Right cardiac atrium (tissue), 5 donors: ENCODE data around the gene TMEM121. TPM values are rescaled to one million over a fixed set of nuclear protein-coding genes. Genes with fewer than 3 reads are reported as not detected.

Experiments
- ATAC-seq, 2 donors: fragments of 200-7000 bp; cut with Tn5 transposase; one replicate each; pipeline versions ENCODE4 v1.8.0 to v1.9.1; 2020; ENCODE audit warnings: moderate library complexity in 2 of 2, mild to moderate bottlenecking in 1 of 2
- DNase-seq, 3 donors: peaks; one replicate each; pipeline ENCODE4 v3.0.0-alpha.2; 2020
- H3K27ac ChIP-seq: one replicate; pipeline ENCODE4 v1.5.1; 2013; ENCODE audit warnings: mild to moderate bottlenecking, low read length, control low read depth, moderate library complexity
- H3K27me3 ChIP-seq: one replicate; pipeline ENCODE4 v1.6.1; 2013; ENCODE audit not compliant: control insufficient read depth, insufficient read depth
- H3K4me1 ChIP-seq: one replicate; pipeline ENCODE4 v1.6.1; 2013; ENCODE audit warnings: low read length; ENCODE audit not compliant: control insufficient read depth, insufficient read depth
- H3K4me3 ChIP-seq: one replicate; pipeline ENCODE4 v1.5.1; 2013; ENCODE audit warnings: low read length, control low read depth
- H3K9me3 ChIP-seq: one replicate; pipeline ENCODE4 v1.6.1; 2013; ENCODE audit warnings: low read length; ENCODE audit not compliant: control insufficient read depth
- WGBS: extraction: QIAGEN DNeasy Blood & Tissue Kit; methylation state at CpG from one replicate; pipeline ENCODE4 v1.1.7; 2013; 5-methylcytosine and 5-hydroxymethylcytosine counted together
- intact Hi-C, 4 donors: fragments of 100-400 bp; cut with DNase I; formaldehyde crosslinking; loops; one replicate each; pipeline versions ENCODE4 v1.11.0 to v1.14.0; 2022 to 2023
- polyA plus RNA-seq: library from polyadenylated mRNA; stranded (reverse); fragments of 200-250 nt; gene quantifications from one replicate; pipeline ENCODE4 v1.2.3, GENCODE V29; 2013
- total RNA-seq, 4 donors: library from RNA; stranded (reverse); fragmentation: NEBNext Ultra II Directional; extraction: Animal tissue kit (Norgen Biotek cat#: 25700); gene quantifications; one replicate each; pipeline ENCODE4 v1.2.1, GENCODE V29; 2021
- donor health status: healthy with polysubstance abuse.
- donor health status: DM: no; HTN: yes; CAD: no.
- donor health status: DM: no; HTN: no; CAD: no.
- donor health status: DM: no; HTN: yes; CAD: no; lungs with severe emphysema.
- donor health status: DM: yes; HTN: yes; CAD: no.

TMEM121 gene
- total and polyA plus RNA-seq, 5 donors = 2.3 to 4.4 (median 3.5) TPM

DNA sequence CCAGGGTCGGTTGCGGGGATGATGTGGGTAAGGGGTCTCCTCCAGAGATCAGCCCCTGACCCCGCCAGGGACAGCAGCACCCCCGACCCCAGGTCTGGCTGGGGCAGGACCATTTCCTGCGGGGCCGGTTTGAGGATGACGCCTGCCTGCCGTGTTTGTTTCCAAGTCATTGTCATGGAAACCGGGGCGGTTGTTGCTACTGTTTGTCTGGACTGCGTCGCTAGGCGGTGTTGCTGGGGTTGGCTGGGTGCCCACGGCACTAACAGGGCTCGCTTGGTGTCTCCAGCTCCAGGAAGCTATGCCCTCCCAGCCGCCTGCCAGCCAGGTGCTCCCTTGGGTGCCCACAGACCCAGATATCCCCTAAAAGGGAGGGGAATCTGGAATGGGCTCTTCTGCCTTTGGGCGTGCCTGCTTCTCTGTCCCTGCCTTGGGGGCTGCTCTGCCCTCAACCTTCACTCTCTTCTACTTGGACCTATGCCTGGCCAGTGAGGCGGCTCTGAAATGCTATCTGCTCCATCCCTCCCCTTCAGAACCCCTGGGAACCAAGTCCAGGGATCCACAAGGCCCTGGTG lies 44.4 kb upstream of the TMEM121 start:
- WGBS = 2% methylated on average over 18 of the region's 18 CpGs
- intact Hi-C loops = loop anchor here in 2 of 4 donors (10.0 kb wide), 2 partner anchors 107 to 277 kb away; no protein-coding TSS in a partner anchor
- Histone ChIP-seq H3K4me3 (peak overlapping the region; percentile 5), H3K27ac (peak overlapping the region; percentile 84), H3K27me3 (no peaks in the 10 kb centered on the region), H3K4me1 (peaks cover 22% of the 10 kb centered on the region), H3K9me3 (no peaks in the 10 kb centered on the region)
- DNase-seq (peak; percentile 97 to 98 (median 98)), ATAC-seq (peak; percentile 43 to 61)

DNA sequence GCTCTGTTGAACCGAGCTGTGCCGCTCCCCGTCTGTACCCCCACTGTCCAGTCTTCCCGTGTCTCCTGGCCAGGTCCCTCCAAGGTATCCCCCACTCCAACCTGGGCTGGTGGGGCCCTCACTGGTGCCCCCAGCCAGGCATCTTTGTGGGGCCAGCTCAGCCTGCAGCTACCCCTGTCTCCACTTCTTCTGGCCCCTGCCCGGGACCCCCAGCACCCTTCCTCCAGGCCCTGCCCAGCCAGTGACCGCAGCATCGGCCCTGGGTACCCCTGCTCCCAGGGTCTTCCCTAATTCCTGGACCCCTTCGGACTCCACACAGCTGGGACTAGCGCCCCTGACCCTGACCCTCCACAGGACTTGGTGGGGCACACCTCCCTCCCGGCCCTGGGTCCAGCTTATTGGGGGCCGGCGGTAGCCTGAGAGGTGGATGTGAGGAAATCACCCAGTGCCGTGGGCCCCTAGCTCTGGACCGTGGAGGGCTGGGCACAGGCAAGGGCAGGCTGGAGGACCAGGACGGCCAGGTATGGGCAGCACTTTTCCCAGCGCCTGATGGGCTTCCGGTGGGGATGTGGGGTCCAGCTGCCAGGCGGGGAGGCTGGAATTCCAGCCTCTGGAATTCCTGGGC lies 43.8 kb upstream of the TMEM121 start:
- Histone ChIP-seq H3K4me3 (no peak overlapping the region), H3K27me3 (no peaks in the 10 kb centered on the region), H3K27ac (peak overlapping the region; percentile 84), H3K4me1 (peaks cover 22% of the 10 kb centered on the region), H3K9me3 (no peaks in the 10 kb centered on the region)
- DNase-seq (peak in 2 of 3 donors; percentile 42 to 69), ATAC-seq (no peak)
- 58% methylated on average over 18 of the region's 18 CpGs for WGBS
- intact Hi-C loops = loop anchor here in 2 of 4 donors (10.0 kb wide), 2 partner anchors 108 to 278 kb away; no protein-coding TSS in a partner anchor

DNA sequence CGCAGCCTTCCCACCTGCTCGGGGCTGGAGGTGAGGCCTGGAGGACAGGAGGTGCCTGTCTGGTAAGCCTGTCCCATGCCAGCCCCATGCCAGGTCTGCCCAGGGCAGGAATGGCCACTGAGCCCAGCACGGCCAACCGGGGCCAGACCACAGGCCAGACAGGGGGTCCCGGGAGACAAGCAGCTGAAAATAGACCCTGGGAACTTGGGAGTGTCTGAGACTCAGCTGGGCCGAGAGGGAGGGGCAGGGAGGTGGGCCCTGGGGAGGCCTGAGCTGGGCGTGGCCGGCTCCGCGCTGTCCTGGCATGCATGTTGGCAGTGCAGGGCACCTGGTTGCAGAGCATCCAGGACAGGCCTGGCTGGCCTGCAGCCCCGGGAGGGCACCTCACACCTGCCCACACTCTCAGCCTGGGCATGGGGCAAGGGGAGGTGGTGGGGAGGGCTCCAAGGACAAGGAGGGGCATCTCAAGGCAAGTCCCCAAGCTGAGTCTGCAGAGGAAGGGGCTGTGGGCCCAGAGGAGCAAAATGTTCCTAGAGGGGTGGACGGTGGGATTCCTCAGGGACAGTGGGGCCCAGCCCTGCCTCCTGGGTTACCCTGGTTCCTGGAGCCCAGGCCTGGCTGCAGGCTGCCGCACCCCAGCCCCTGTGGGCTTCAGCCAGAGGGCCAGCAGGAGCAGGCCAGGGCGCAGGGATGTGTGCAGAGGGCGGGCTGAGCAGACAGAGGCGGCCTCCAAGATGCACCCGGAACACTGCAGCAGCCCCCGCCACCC lies 42.9 kb upstream of the TMEM121 start:
- ATAC-seq (no peak), DNase-seq (peak; percentile 44 to 83 (median 69))
- peaks cover 22% of the 10 kb centered on the region for H3K4me1 ChIP-seq
- H3K4me3 ChIP-seq = no peak overlapping the region
- H3K9me3 ChIP-seq = no peaks in the 10 kb centered on the region
- no peaks in the 10 kb centered on the region for H3K27me3 ChIP-seq
- intact Hi-C loops = loop anchor here in 2 of 4 donors (10.0 kb wide), 2 partner anchors 109 to 279 kb away; no protein-coding TSS in a partner anchor
- WGBS = 52% methylated on average over 18 of the region's 18 CpGs
- H3K27ac ChIP-seq = peak overlapping the region; percentile 84

DNA sequence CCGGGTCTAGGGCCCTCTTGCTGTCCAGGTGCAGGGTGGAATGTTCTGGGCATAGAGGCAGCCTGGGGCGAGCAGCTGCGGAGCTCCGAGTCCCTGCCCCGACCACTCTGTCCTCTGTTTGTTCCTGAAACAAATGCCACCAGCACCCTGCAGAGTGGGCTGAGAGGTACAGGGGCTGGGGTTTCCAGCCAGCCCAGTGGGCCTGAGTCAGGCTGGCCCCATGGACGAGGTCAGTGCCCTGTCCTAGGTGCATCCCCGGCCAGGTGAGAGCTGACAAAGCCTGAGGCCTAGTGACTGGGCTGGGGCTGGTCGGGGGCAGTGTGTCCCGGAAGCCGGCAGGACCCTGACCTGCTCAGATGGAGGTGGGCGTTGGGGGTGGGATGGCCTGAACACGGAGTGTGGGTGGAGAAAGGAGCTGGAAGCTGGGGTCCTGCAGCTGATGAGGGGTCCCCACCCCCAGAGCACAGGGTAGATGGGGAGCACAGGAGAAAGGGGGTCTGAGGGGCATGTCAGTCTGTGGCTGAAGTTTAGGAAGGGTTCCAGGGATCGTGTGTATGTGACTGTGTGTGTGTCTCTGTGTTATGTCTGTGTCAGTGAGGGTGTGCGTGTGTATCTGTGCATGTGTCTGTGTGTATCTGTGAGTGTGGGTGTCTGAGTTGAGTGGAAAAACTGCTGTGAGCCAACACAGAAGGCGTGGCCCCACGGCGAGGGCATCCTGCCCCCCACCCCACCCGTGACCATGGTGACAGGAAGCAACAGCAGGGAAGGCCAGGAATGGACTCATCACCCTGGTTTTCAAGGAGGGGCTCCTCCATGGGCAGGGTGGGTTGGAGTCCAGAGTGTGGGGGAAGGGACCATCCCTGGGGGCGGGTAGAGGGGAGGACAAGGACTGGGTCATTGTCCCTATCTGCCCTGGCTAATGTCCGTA lies 42.0 kb upstream of the TMEM121 start:
- Histone ChIP-seq H3K4me3 (no peak overlapping the region), H3K27ac (peak overlapping the region; percentile 53), H3K4me1 (peaks cover 22% of the 10 kb centered on the region), H3K9me3 (no peaks in the 10 kb centered on the region), H3K27me3 (no peaks in the 10 kb centered on the region)
- DNase-seq (peak; percentile 84 to 89 (median 89)), ATAC-seq (peak in 1 of 2 donors; percentile 2)
- 44% methylated on average over 20 of the region's 20 CpGs for WGBS
- intact Hi-C loops = loop anchor here in 2 of 4 donors (10.0 kb wide), 2 partner anchors 110 to 280 kb away; no protein-coding TSS in a partner anchor

DNA sequence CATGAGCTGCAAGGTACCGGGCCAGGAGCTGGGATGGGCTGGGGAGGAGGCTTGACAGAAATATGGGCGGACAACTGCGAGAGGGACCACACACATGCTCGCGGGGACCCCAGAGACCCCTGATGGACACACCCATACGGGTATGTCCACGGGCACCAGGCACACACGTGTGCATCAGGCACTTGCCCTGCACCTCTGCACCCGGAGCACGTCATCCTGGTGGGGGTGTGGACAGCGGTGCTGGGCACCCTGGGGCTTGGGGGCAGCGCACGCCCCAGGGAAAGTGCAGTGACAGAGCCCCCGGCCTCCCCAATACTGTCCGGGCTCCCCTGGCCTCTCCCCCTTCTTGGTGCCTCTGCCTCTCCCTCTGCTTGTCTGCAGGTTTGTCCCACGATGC lies 41.4 kb upstream of the TMEM121 start:
- 69% methylated on average over 16 of the region's 16 CpGs for WGBS
- intact Hi-C loops = loop anchor here (5.0 to 10.0 kb wide), 5 partner anchors 38 to 280 kb away; partner anchors contain the start of gene MTA1 (in 1 of the 4)
- H3K9me3 ChIP-seq = no peaks in the 10 kb centered on the region
- no peak overlapping the region for H3K4me3 ChIP-seq
- H3K27me3 ChIP-seq = no peaks in the 10 kb centered on the region
- peaks cover 22% of the 10 kb centered on the region for H3K4me1 ChIP-seq
- DNase-seq = no peak
- peak overlapping the region; percentile 58 for H3K27ac ChIP-seq
- ATAC-seq = no peak

DNA sequence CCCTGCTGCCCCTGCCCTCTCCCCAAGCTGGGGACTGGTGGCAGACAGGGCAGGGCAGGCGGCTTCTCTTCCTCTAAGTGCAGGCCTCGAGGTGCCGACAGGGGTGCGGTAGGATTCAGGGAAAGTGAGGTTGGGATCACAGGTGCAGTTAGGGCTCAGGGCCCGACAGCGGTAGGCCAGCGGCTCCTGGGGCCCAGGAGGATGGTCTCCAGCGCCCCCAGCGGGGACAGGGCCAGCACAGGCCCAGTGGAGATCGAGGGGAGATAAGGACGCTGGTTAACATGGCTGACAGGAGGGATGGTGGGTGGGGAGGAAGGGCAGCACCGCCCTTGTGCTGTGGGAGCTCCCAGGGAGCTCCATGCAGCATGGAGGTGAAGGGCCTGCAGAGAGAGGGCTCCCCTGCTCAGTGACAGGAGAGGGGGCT lies 40.6 kb upstream of the TMEM121 start:
- ATAC-seq = no peak
- intact Hi-C loops = loop anchor here (5.0 to 10.0 kb wide), 5 partner anchors 38 to 281 kb away; partner anchors contain the start of gene MTA1 (in 1 of the 4)
- Histone ChIP-seq H3K4me1 (peaks cover 22% of the 10 kb centered on the region), H3K4me3 (no peak overlapping the region), H3K27me3 (no peaks in the 10 kb centered on the region), H3K9me3 (no peaks in the 10 kb centered on the region), H3K27ac (peak overlapping the region; percentile 58)
- WGBS = 38% methylated on average over 12 of the region's 12 CpGs
- DNase-seq = peak; percentile 45 to 85 (median 76)

DNA sequence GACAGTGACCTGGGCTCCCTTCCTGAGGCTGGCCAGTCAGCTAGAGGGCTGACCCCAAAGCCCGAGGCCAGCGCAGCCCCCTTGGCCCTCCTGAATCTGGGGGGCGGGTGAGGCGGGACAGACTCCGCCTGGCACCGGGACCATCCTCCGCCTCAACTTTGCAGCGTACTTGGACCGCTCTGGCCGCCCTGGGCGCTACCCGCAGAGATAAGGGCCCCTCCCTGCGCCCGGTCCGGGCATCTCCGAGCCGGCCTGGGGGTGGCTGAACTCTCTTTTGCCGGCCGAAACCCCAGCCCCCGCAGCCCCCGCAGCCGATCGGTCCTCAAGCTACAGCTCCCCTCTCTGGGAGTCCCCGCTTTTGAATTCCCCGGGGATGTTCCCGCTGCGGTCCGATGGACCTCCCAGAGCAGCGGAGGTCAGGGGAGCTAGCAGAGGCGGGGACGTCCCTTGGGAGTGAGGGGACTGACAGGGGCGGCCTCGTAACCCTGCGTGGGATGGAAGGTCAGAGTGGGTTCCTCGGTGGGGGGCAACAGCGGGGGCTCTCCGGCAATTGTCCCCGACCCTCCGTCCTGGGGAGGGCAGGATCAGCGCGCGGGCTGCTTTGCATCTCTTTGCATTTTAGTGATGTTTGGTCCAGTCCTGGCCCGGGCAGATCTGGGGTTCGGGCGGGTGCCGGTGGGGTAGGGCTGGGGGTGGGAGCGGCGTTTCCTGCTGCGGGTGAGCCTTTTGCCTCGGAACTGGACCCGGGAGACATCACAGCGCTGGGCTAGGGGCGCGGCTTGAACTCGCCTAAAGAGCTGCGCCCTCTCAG lies 40.0 kb upstream of the TMEM121 start, which contains the start of gene CRIP1:
Gene CRIP1, plus strand, starts transcription at position 724 of the 811 bp plus-strand sequence. CDS start 374 bp downstream, outside the sequence.
- Histone ChIP-seq H3K27ac (peak within 1 kb of the TSS; percentile 58), H3K27me3 (no peaks in the 10 kb centered on the region), H3K4me3 (peak within 1 kb of the TSS; percentile 45), H3K4me1 (peaks cover 22% of the 10 kb centered on the region), H3K9me3 (no peaks in the 10 kb centered on the region)
- peak; percentile 53 to 83 (median 78) for DNase-seq
- intact Hi-C loops = loop anchor here (5.0 to 10.0 kb wide), 5 partner anchors 39 to 282 kb away; partner anchors contain the start of gene MTA1 (in 1 of the 4)
- 6% methylated on average over 56 of the region's 56 CpGs for WGBS
- no peak for ATAC-seq

DNA sequence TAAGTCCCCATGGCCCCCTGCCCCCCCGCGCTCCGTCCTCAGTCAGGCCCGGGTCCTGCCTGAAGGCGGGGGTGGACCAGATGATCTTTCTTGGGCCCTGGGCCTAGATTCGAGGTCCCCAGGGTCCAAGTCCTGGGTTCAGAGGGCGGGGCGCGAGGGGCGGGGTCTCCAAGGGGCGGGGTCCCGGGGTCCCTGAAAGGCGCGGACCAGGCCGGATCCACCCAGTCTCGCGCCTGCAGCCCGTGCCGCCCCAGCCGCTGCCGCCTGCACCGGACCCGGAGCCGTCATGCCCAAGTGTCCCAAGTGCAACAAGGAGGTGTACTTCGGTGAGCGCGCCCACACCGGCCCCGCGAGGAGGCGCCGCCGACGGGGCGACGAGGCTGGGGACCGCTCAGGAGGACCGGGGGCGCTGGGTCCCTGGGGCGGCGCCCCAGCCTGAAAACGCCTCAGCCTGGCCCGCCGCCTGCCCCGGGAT lies 39.4 kb upstream of the TMEM121 start:
- 1% methylated on average over 45 of the region's 45 CpGs for WGBS
- ATAC-seq = no peak
- no peaks in the 10 kb centered on the region for H3K27me3 ChIP-seq
- intact Hi-C loops = loop anchor here (5.0 to 10.0 kb wide), 5 partner anchors 40 to 282 kb away; partner anchors contain the start of gene MTA1 (in 1 of the 4)
- peak; percentile 85 to 95 (median 94) for DNase-seq
- H3K4me3 ChIP-seq = peak overlapping the region; percentile 45
- H3K9me3 ChIP-seq = no peaks in the 10 kb centered on the region
- H3K4me1 ChIP-seq = peaks cover 22% of the 10 kb centered on the region
- peak overlapping the region; percentile 42 for H3K27ac ChIP-seq

DNA sequence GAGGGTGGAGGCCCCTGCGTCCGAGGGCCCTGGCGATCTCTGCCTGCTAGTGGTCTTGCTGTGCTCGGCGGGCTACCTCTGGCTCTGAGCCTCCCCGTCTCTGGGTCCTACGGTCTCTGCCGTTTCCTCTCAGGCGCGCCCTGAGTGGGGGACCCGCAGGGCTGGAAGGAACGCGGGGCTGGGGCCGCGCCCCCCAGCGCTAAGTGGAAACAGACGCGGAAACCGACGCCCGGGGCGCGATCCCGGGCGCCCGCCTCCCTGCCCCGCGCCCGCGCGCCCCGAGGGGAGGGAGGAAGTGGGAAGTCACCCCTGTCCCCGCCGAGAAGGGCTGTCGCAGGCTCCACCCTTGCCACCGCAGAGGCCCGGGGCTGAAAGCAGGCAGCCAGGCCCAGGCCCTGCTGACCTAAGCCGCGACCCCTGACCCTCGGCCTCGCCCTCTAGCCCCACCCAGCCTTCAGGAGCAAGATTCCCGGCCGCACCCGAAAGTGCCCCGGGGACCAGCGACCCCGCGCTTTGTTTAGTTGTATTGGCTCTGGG lies 38.9 kb upstream of the TMEM121 start:
- H3K27me3 ChIP-seq = no peaks in the 10 kb centered on the region
- peak overlapping the region; percentile 45 for H3K4me3 ChIP-seq
- peak overlapping the region; percentile 42 for H3K27ac ChIP-seq
- no peak for ATAC-seq
- H3K9me3 ChIP-seq = no peaks in the 10 kb centered on the region
- intact Hi-C loops = loop anchor here (5.0 to 10.0 kb wide), 5 partner anchors 40 to 283 kb away; partner anchors contain the start of gene MTA1 (in 1 of the 4)
- WGBS = 2% methylated on average over 48 of the region's 48 CpGs
- peak; percentile 69 to 90 (median 86) for DNase-seq
- peaks cover 17% of the 10 kb centered on the region for H3K4me1 ChIP-seq
